ENCODE data around the gene AP3S2.

GRCh38 chr15:89874926-89875564 is 18.7 kb downstream of the AP3S2 start:
- TF ChIP-seq POLR2AphosphoS5 (IDR thresholded peaks at IDR 0.05; ENCODE audit: low read depth) (no peak), CTCF (conservative IDR thresholded peaks at IDR 0.05; ENCODE audit: low read depth in 2 of 2) (peak; percentile 89 to 98), CREB1 (CRISPR knock-in tag; IDR thresholded peaks at IDR 0.05; ENCODE audit: low read depth) (no peak), ZNF114 (CRISPR knock-in tag; IDR thresholded peaks at IDR 0.05) (no peak), ETS1 (IDR thresholded peaks at IDR 0.05) (no peak), ZNF331 (CRISPR knock-in tag; IDR thresholded peaks at IDR 0.05; ENCODE audit: low read depth) (no peak), EZH2phosphoT487 (IDR thresholded peaks at IDR 0.05; ENCODE audit: unreplicated experiment) (no peak), EZH2 (IDR thresholded peaks at IDR 0.05; ENCODE audit: low read depth, unreplicated experiment) (no peak), JUNB (IDR thresholded peaks at IDR 0.05; ENCODE audit: unreplicated experiment) (no peak), STAT1 (IDR thresholded peaks at IDR 0.05; ENCODE audit: unreplicated experiment) (no peak), NANOG (IDR thresholded peaks at IDR 0.05; ENCODE audit: borderline replicate concordance) (no peak)
- TF ChIP-seq, protein P1, sequence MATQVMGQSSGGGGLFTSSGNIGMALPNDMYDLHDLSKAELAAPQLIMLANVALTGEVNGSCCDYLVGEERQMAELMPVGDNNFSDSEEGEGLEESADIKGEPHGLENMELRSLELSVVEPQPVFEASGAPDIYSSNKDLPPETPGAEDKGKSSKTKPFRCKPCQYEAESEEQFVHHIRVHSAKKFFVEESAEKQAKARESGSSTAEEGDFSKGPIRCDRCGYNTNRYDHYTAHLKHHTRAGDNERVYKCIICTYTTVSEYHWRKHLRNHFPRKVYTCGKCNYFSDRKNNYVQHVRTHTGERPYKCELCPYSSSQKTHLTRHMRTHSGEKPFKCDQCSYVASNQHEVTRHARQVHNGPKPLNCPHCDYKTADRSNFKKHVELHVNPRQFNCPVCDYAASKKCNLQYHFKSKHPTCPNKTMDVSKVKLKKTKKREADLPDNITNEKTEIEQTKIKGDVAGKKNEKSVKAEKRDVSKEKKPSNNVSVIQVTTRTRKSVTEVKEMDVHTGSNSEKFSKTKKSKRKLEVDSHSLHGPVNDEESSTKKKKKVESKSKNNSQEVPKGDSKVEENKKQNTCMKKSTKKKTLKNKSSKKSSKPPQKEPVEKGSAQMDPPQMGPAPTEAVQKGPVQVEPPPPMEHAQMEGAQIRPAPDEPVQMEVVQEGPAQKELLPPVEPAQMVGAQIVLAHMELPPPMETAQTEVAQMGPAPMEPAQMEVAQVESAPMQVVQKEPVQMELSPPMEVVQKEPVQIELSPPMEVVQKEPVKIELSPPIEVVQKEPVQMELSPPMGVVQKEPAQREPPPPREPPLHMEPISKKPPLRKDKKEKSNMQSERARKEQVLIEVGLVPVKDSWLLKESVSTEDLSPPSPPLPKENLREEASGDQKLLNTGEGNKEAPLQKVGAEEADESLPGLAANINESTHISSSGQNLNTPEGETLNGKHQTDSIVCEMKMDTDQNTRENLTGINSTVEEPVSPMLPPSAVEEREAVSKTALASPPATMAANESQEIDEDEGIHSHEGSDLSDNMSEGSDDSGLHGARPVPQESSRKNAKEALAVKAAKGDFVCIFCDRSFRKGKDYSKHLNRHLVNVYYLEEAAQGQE (IDR thresholded peaks at IDR 0.05; ENCODE audit: unreplicated experiment): no peak
- TF ChIP-seq, protein P2, sequence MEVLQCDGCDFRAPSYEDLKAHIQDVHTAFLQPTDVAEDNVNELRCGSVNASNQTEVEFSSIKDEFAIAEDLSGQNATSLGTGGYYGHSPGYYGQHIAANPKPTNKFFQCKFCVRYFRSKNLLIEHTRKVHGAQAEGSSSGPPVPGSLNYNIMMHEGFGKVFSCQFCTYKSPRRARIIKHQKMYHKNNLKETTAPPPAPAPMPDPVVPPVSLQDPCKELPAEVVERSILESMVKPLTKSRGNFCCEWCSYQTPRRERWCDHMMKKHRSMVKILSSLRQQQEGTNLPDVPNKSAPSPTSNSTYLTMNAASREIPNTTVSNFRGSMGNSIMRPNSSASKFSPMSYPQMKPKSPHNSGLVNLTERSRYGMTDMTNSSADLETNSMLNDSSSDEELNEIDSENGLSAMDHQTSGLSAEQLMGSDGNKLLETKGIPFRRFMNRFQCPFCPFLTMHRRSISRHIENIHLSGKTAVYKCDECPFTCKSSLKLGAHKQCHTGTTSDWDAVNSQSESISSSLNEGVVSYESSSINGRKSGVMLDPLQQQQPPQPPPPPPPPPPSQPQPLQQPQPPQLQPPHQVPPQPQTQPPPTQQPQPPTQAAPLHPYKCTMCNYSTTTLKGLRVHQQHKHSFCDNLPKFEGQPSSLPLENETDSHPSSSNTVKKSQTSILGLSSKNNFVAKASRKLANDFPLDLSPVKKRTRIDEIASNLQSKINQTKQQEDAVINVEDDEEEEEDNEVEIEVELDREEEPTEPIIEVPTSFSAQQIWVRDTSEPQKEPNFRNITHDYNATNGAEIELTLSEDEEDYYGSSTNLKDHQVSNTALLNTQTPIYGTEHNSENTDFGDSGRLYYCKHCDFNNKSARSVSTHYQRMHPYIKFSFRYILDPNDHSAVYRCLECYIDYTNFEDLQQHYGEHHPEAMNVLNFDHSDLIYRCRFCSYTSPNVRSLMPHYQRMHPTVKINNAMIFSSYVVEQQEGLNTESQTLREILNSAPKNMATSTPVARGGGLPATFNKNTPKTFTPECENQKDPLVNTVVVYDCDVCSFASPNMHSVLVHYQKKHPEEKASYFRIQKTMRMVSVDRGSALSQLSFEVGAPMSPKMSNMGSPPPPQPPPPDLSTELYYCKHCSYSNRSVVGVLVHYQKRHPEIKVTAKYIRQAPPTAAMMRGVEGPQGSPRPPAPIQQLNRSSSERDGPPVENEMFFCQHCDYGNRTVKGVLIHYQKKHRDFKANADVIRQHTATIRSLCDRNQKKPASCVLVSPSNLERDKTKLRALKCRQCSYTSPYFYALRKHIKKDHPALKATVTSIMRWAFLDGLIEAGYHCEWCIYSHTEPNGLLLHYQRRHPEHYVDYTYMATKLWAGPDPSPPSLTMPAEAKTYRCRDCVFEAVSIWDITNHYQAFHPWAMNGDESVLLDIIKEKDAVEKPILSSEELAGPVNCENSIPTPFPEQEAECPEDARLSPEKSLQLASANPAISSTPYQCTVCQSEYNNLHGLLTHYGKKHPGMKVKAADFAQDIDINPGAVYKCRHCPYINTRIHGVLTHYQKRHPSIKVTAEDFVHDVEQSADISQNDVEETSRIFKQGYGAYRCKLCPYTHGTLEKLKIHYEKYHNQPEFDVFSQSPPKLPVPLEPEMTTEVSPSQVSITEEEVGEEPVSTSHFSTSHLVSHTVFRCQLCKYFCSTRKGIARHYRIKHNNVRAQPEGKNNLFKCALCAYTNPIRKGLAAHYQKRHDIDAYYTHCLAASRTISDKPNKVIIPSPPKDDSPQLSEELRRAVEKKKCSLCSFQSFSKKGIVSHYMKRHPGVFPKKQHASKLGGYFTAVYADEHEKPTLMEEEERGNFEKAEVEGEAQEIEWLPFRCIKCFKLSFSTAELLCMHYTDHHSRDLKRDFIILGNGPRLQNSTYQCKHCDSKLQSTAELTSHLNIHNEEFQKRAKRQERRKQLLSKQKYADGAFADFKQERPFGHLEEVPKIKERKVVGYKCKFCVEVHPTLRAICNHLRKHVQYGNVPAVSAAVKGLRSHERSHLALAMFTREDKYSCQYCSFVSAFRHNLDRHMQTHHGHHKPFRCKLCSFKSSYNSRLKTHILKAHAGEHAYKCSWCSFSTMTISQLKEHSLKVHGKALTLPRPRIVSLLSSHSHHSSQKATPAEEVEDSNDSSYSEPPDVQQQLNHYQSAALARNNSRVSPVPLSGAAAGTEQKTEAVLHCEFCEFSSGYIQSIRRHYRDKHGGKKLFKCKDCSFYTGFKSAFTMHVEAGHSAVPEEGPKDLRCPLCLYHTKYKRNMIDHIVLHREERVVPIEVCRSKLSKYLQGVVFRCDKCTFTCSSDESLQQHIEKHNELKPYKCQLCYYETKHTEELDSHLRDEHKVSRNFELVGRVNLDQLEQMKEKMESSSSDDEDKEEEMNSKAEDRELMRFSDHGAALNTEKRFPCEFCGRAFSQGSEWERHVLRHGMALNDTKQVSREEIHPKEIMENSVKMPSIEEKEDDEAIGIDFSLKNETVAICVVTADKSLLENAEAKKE (CRISPR knock-in tag; IDR thresholded peaks at IDR 0.05): no peak

Data from GM23338 (cell line).